ENCODE data around the gene PEAR1. TPM values are rescaled to one million over a fixed set of nuclear protein-coding genes. Genes with fewer than 3 reads are reported as not detected.

The PEAR1 gene
- total RNA-seq, 1 experiment from 2014 or later, result 3.0 TPM

DNA sequence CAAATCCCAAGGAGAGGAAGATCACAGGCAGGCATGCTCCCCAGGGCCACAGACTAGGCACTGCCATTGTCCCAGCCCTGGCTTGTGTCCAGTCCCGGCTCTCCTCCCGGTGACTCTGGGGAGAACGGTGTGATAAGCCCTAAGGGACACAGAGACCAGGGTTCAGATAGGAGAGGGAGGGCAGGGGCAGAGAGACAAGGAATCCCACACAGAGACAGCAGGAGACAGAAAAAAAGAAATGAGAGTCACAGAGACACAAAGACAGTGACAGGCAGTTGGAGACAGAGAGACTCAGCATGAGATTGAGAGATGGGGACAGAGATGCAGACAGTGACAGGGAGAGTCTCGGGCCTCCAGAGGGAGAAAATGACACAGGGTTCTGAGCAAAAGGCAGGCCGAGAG, 35.0 kb upstream of the PEAR1 start:
- no peaks in the 10 kb centered on the region for H3K36me3 Mint-ChIP-seq (ENCODE audit: insufficient read depth, unreplicated experiment)
- CTCF ChIA-PET, result interaction anchor here (1.3 to 3.3 kb wide), 3 partner anchors 20 to 132 kb away, joined by 4 to 49 read pairs (median 13); partner anchors contain the start of genes ISG20L2 and METTL25B
- TF ChIP-seq, protein P1, sequence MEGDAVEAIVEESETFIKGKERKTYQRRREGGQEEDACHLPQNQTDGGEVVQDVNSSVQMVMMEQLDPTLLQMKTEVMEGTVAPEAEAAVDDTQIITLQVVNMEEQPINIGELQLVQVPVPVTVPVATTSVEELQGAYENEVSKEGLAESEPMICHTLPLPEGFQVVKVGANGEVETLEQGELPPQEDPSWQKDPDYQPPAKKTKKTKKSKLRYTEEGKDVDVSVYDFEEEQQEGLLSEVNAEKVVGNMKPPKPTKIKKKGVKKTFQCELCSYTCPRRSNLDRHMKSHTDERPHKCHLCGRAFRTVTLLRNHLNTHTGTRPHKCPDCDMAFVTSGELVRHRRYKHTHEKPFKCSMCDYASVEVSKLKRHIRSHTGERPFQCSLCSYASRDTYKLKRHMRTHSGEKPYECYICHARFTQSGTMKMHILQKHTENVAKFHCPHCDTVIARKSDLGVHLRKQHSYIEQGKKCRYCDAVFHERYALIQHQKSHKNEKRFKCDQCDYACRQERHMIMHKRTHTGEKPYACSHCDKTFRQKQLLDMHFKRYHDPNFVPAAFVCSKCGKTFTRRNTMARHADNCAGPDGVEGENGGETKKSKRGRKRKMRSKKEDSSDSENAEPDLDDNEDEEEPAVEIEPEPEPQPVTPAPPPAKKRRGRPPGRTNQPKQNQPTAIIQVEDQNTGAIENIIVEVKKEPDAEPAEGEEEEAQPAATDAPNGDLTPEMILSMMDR (IDR thresholded peaks at IDR 0.05; ENCODE audit: unreplicated experiment), result no peak
- DNase-seq, result no peak
- peaks cover 28% of the 10 kb centered on the region for H3K4me1 Mint-ChIP-seq (ENCODE audit: low read depth, unreplicated experiment)
- H3K4me3 Mint-ChIP-seq (ENCODE audit: low read depth, unreplicated experiment), result peak overlapping the region; percentile 46
- H3K9me3 Mint-ChIP-seq (ENCODE audit: low read depth, unreplicated experiment), result no peaks in the 10 kb centered on the region
- H3K27ac Mint-ChIP-seq (ENCODE audit: unreplicated experiment), result no peak overlapping the region
- H3K27me3 Mint-ChIP-seq (ENCODE audit: unreplicated experiment), result peaks cover 96% of the 10 kb centered on the region
- BruUV-seq (replicated peaks), result no TSS peak
- intact Hi-C loops (cut with micrococcal nuclease; ENCODE audit: unreplicated experiment), result loop anchor here (10.0 kb wide), 1 partner anchor 174 kb away; no protein-coding TSS in a partner anchor

DNA sequence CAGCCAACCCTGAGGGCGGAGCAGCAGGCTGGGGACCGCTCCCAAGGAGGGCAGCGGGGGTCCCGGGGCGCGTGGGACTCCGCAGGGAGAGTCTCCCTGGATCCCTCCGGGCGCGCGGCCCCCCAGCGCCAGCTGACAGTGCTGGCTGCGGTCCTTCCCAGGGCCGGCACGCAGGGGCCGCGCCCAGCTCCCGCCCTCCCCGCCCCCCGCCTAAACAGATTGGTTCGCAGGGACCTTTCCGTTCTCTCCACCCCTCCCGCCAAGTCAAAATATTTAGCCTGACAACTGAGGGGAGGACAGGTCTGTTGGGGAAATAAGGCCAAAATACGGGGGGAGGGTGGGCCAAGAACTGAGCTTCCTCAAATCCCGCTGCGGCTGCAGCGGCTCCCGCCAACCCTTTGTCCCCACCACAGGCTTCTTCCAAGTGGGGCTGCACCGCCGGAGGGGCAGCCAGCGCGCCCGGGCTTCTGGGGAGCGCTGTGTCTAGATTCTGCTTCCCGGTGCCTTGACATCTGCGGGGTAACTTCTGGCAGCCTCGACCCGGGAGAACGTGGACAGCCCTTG, 34.5 kb upstream of the PEAR1 start, which contains the start of gene INSRR:
Gene INSRR (minus strand): TSS at position 159 of the 564 bp plus-strand sequence. CDS start 496 bp downstream, outside the sequence.
- DNase-seq, result no peak
- H3K27ac Mint-ChIP-seq (ENCODE audit: unreplicated experiment), result no peak within 1 kb of the TSS
- no peaks in the 10 kb centered on the region for H3K36me3 Mint-ChIP-seq (ENCODE audit: insufficient read depth, unreplicated experiment)
- H3K4me3 Mint-ChIP-seq (ENCODE audit: low read depth, unreplicated experiment), result peak within 1 kb of the TSS; percentile 58
- intact Hi-C loops (cut with micrococcal nuclease; ENCODE audit: unreplicated experiment), result loop anchor here (10.0 kb wide), 1 partner anchor 174 kb away; no protein-coding TSS in a partner anchor
- peaks cover 28% of the 10 kb centered on the region for H3K4me1 Mint-ChIP-seq (ENCODE audit: low read depth, unreplicated experiment)
- no peaks in the 10 kb centered on the region for H3K9me3 Mint-ChIP-seq (ENCODE audit: low read depth, unreplicated experiment)
- TF ChIP-seq, protein P1 (IDR thresholded peaks at IDR 0.05; ENCODE audit: unreplicated experiment), result no peak
- no TSS peak for BruUV-seq (replicated peaks)
- peaks cover 96% of the 10 kb centered on the region for H3K27me3 Mint-ChIP-seq (ENCODE audit: unreplicated experiment)
- CTCF ChIA-PET, result interaction anchor here (0.7 to 3.3 kb wide), 14 partner anchors 11 to 235 kb away, joined by 3 to 49 read pairs (median 6); partner anchors contain the start of genes CRABP2, ISG20L2 and METTL25B

DNA sequence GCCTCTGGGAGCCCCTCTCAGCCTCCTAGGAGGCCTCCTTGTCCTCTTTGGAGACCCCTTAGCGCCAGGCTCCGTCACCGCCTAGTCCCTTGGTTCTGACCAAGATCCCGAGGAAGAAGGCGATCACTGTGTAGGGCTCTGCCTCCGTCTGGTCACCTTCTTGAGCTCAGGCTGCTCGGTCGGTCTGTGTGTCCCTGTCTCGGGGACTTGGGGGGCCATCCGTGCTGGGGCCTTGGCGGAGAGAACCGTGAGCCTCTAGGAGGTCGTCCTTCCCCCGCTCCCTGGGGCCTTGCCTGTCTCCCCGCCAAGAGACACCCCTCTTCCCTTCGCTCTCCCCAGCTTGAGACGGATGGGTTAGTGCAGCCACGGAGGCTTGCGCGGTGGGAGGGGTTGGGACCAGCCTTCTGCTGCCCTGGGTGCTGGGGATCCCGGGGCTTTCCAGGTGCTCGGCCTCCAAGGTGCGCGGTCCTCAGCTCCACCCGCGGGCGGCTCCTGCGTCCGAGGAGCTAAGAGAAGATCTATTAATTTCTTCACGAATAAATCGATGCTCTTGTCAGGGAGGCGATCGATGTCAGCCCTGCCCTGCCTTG, 33.9 kb upstream of the PEAR1 start:
- BruUV-seq (replicated peaks), result no TSS peak
- Mint-ChIP-seq H3K9me3 (ENCODE audit: low read depth, unreplicated experiment) (no peaks in the 10 kb centered on the region), H3K36me3 (ENCODE audit: insufficient read depth, unreplicated experiment) (no peaks in the 10 kb centered on the region), H3K27ac (ENCODE audit: unreplicated experiment) (no peak overlapping the region), H3K4me1 (ENCODE audit: low read depth, unreplicated experiment) (peaks cover 28% of the 10 kb centered on the region), H3K4me3 (ENCODE audit: low read depth, unreplicated experiment) (peak overlapping the region; percentile 58), H3K27me3 (ENCODE audit: unreplicated experiment) (peaks cover 96% of the 10 kb centered on the region)
- TF ChIP-seq, protein P1 (IDR thresholded peaks at IDR 0.05; ENCODE audit: unreplicated experiment), result no peak
- DNase-seq, result peak; percentile 21
- CTCF ChIA-PET, result interaction anchor here (0.6 to 3.3 kb wide), 17 partner anchors 12 to 235 kb away, joined by 3 to 49 read pairs (median 5); partner anchors contain the start of genes CRABP2, ISG20L2 and METTL25B
- intact Hi-C loops (cut with micrococcal nuclease; ENCODE audit: unreplicated experiment), result loop anchor here (1.0 to 10.0 kb wide), 3 partner anchors 62 to 175 kb away; no protein-coding TSS in a partner anchor

DNA sequence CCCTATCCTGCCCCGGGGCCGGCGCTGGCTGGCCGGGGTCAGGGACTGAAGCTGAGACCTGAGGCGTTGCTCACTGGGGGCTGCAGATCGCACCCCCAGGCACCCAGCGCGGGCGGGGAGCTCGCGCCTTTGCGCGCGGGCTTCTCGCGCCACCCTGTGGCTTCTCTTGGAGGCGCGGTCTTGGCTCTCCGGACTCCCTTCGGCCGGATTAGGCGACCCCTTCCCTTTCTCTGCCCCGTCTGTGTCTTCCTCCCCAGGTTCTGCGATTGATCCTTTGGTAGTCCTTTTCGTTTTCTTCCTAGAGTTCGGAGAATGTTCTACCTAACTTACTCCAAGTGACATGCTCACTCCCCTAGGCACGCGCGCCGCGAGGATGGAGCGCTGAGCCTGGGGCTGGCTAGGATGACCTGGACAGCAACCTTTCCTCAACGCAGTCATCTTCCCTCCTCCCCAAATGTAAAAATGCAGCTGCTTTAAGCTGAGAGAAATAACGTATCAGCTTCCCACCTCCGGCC, 33.3 kb upstream of the PEAR1 start:
- CTCF ChIA-PET, result interaction anchor here (0.6 to 3.3 kb wide), 16 partner anchors 12 to 236 kb away, joined by 3 to 49 read pairs (median 5); partner anchors contain the start of genes CRABP2, ISG20L2 and METTL25B
- Mint-ChIP-seq H3K27ac (ENCODE audit: unreplicated experiment) (no peak overlapping the region), H3K27me3 (ENCODE audit: unreplicated experiment) (peaks cover 96% of the 10 kb centered on the region), H3K36me3 (ENCODE audit: insufficient read depth, unreplicated experiment) (no peaks in the 10 kb centered on the region), H3K4me1 (ENCODE audit: low read depth, unreplicated experiment) (peaks cover 28% of the 10 kb centered on the region), H3K4me3 (ENCODE audit: low read depth, unreplicated experiment) (peak overlapping the region; percentile 58), H3K9me3 (ENCODE audit: low read depth, unreplicated experiment) (no peaks in the 10 kb centered on the region)
- TF ChIP-seq, protein P1 (IDR thresholded peaks at IDR 0.05; ENCODE audit: unreplicated experiment), result peak; percentile 94
- intact Hi-C loops (cut with micrococcal nuclease; ENCODE audit: unreplicated experiment), result loop anchor here (1.0 to 2.0 kb wide), 2 partner anchors 63 to 133 kb away; no protein-coding TSS in a partner anchor
- BruUV-seq (replicated peaks), result no TSS peak
- DNase-seq, result peak; percentile 63
